Mucosa of descending colon (tissue), 3 donors: ENCODE data around the gene FHAD1. TPM values are rescaled to one million over a fixed set of nuclear protein-coding genes. Genes with fewer than 3 reads are reported as not detected.

Experiments used
- ATAC-seq: fragments of 200-7000 bp; cut with Tn5 transposase; one replicate; pipeline ENCODE4 v1.9.1; 2020; ENCODE audit warnings: mild to moderate bottlenecking, moderate library complexity
- DNase-seq, 3 donors: peaks; one replicate each; pipeline ENCODE4 v3.0.0-alpha.2; 2020
- H3K36me3 ChIP-seq: fragments of 200-600 bp; one replicate; pipeline ENCODE4 v1.8.0; 2021; ENCODE audit warnings: low read depth, mild to moderate bottlenecking
- H3K4me1 ChIP-seq: fragments of 200-600 bp; one replicate; pipeline ENCODE4 v1.8.0; 2021; ENCODE audit warnings: low read depth, mild to moderate bottlenecking
- H3K4me3 ChIP-seq: fragments of 200-600 bp; one replicate; pipeline ENCODE4 v1.8.0; 2021; ENCODE audit warnings: mild to moderate bottlenecking
- H3K9me3 ChIP-seq: fragments of 200-600 bp; one replicate; pipeline ENCODE4 v1.8.0; 2021; ENCODE audit warnings: mild to moderate bottlenecking
- CTCF ChIP-seq: fragments of 200-600 bp; IDR thresholded peaks from one replicate; pipeline ENCODE4 v1.8.0; 2022; ENCODE audit warnings: antibody characterized with exemption, mild to moderate bottlenecking
- intact Hi-C, 2 donors: fragments of 100-400 bp; cut with DNase I in 1 of 2; cut with micrococcal nuclease in 1 of 2; formaldehyde crosslinking; loops; one replicate each; pipeline versions ENCODE4 v1.11.0 to v1.11.1; 2022; cut with DNase I, micrococcal nuclease
- total RNA-seq, 3 donors: library from RNA; stranded (reverse); fragmentation: NEBNext Ultra II Directional in 2 of 3; extraction: Animal tissue kit (Norgen Biotek cat#: 25700) in 2 of 3; gene quantifications; one replicate each; pipeline versions ENCODE4 v1.2.1 to v1.2.4, GENCODE V29; 2021 to 2023
- donor health status: DM: no; HTN: no; CAD: no; lungs with moderate emphysema.
- donor health status: DM: no; HTN: no; CAD: no.
- donor health status: DM: no; HTN: yes; CAD: no.

The FHAD1 gene
- total RNA-seq, 3 donors from 2014 or later: 0.89 to 1.9 (median 0.99) TPM

- no peak for TF ChIP-seq CTCF
- Histone ChIP-seq H3K4me1 (no peaks in the 10 kb centered on the region), H3K4me3 (no peak overlapping the region), H3K36me3 (no peaks in the 10 kb centered on the region), H3K9me3 (no peaks in the 10 kb centered on the region)
- DNase-seq (no peak), ATAC-seq (no peak)
- intact Hi-C loops: no loop called here
Measured at GRCh38 chr1:15255582-15256149, 8.6 kb downstream of the FHAD1 start.

GRCh38 chr1:15256584-15256983 lies 9.6 kb downstream of the FHAD1 start:
- Histone ChIP-seq H3K36me3 (no peaks in the 10 kb centered on the region), H3K4me3 (no peak overlapping the region), H3K9me3 (no peaks in the 10 kb centered on the region), H3K4me1 (peaks cover 6% of the 10 kb centered on the region)
- intact Hi-C loops: no loop called here
- ATAC-seq: no peak
- no peak for TF ChIP-seq CTCF
- DNase-seq: no peak

GRCh38 chr1:15257309-15257708 lies 10.3 kb downstream of the FHAD1 start:
- no peak for TF ChIP-seq CTCF
- ATAC-seq (no peak), DNase-seq (no peak)
- Histone ChIP-seq H3K4me1 (peaks cover 6% of the 10 kb centered on the region), H3K9me3 (no peaks in the 10 kb centered on the region), H3K36me3 (no peaks in the 10 kb centered on the region), H3K4me3 (no peak overlapping the region)
- intact Hi-C loops: no loop called here

GRCh38 chr1:15258833-15259621 lies 12.0 kb downstream of the FHAD1 start:
- no peak for ATAC-seq
- H3K4me1 ChIP-seq: peaks cover 6% of the 10 kb centered on the region

GRCh38 chr1:15259622-15260007 lies 12.6 kb downstream of the FHAD1 start:
- no peaks in the 10 kb centered on the region for H3K36me3 ChIP-seq
- no peak for TF ChIP-seq CTCF
- no peak for DNase-seq
- no peaks in the 10 kb centered on the region for H3K9me3 ChIP-seq
- no peak for ATAC-seq
- intact Hi-C loops: no loop called here
- peaks cover 6% of the 10 kb centered on the region for H3K4me1 ChIP-seq
- H3K4me3 ChIP-seq: no peak overlapping the region

More at GRCh38 chr1:15258833-15259621, 12.0 kb downstream of the FHAD1 start:
- Histone ChIP-seq H3K9me3 (no peaks in the 10 kb centered on the region), H3K4me3 (no peak overlapping the region), H3K36me3 (no peaks in the 10 kb centered on the region)
- no peak for DNase-seq
- TF ChIP-seq CTCF: no peak
- intact Hi-C loops: no loop called here
